Ectodermal cell (in vitro differentiated cells): Measurements from ENCODE around the gene LRIT2.

ENCODE experiments used
- H3K27ac ChIP-seq: 2 replicates; pipeline ENCODE4 v1.7.0; 2013; ENCODE audit warnings: mild to moderate bottlenecking, low read depth, low read length; ENCODE audit not compliant: insufficient read depth, poor library complexity, severe bottlenecking
- H3K27me3 ChIP-seq: 2 replicates; pipeline ENCODE4 v1.7.0; 2013; ENCODE audit warnings: mild to moderate bottlenecking, low read length; ENCODE audit not compliant: insufficient read depth, control insufficient read depth, poor library complexity, severe bottlenecking
- H3K36me3 ChIP-seq: one replicate; pipeline ENCODE4 v1.7.0; 2013; ENCODE audit warnings: low read length; ENCODE audit not compliant: control insufficient read depth, insufficient read depth
- H3K4me1 ChIP-seq: one replicate; pipeline ENCODE4 v1.7.0; 2013; ENCODE audit warnings: low read length; ENCODE audit not compliant: control insufficient read depth, insufficient read depth
- H3K4me3 ChIP-seq: 2 replicates; pipeline ENCODE4 v1.7.0; 2013; ENCODE audit warnings: low read depth, low read length, control low read depth; ENCODE audit not compliant: insufficient read depth
- H3K9me3 ChIP-seq: 2 replicates; pipeline ENCODE4 v1.7.0; 2013; ENCODE audit warnings: mild to moderate bottlenecking, low read length, moderate library complexity; ENCODE audit not compliant: control insufficient read depth
- WGBS, 2 experiments: methylation state at CpG; one replicate each; pipeline ENCODE4 v1.1.7; 2013; ENCODE audit warnings: missing lambda C conversion rate in 2 of 2; 5-methylcytosine and 5-hydroxymethylcytosine counted together

Gene LRIT2

DNA sequence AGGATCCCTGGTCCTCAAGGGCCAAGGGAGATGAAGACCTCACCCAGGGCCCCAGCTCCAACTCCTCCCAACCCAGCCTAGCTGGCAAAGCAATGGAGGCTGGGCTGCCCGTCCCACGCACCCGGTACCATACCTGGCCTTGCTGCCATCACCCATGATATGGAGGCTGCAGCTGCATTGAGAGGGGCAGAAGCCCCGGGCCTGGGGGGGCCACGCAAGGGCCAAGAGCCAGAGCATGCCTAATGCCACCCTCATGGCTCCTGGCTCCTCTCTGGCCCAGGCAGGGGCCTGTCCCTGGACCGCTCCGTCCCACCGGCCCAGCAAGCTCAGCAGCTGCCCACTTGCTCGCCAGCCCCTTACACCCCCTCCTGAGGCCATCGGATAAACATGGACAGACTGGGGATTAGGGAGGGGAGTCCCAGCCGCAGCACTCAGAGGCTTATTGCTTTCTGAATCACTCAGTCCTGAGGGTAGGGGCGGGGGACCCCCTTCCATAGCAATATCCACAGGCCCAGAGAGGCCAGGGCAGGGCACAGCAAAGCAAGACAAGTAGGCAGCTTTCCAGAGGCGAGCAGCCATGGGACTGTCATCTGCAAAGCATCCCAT, 15.9 kb upstream of the LRIT2 start, which contains the start of gene LRIT1:
Gene LRIT1, minus strand, starts transcription at position 362 of the 606 bp plus-strand sequence. Its CDS starts 107 bp downstream, at position 255.
- Histone ChIP-seq H3K4me1 (peaks cover 15% of the 10 kb centered on the region), H3K27ac (no peak within 1 kb of the TSS), H3K9me3 (no peaks in the 10 kb centered on the region), H3K4me3 (no peak within 1 kb of the TSS), H3K27me3 (no peaks in the 10 kb centered on the region), H3K36me3 (no peaks in the 10 kb centered on the region)
- 90 to 92% methylated on average over 13 of the region's 13 CpGs for WGBS, 2 experiments

DNA sequence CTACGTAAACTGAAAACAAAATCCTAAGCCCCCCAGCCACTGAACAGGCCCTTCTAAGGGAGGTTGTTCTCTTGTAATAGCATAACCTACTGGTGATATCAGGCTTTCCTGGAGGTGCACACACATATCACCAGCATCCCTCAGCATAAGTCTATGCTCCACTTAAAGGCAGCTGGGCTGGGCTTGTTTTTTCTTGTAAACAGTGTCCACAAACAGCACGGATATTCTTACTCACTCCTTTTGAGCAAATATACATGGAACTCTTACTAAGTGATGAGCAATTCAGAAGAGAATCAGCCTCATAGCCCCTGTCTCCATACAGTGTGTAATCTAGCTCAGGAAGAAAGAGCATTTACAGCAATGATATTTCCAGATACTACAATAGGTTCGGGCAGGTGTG, 13.6 kb upstream of the LRIT2 start:
- 92 to 98% methylated on average over 2 to 3 of the region's 3 CpGs for WGBS, 2 experiments
- H3K27ac ChIP-seq, result no peak overlapping the region

DNA sequence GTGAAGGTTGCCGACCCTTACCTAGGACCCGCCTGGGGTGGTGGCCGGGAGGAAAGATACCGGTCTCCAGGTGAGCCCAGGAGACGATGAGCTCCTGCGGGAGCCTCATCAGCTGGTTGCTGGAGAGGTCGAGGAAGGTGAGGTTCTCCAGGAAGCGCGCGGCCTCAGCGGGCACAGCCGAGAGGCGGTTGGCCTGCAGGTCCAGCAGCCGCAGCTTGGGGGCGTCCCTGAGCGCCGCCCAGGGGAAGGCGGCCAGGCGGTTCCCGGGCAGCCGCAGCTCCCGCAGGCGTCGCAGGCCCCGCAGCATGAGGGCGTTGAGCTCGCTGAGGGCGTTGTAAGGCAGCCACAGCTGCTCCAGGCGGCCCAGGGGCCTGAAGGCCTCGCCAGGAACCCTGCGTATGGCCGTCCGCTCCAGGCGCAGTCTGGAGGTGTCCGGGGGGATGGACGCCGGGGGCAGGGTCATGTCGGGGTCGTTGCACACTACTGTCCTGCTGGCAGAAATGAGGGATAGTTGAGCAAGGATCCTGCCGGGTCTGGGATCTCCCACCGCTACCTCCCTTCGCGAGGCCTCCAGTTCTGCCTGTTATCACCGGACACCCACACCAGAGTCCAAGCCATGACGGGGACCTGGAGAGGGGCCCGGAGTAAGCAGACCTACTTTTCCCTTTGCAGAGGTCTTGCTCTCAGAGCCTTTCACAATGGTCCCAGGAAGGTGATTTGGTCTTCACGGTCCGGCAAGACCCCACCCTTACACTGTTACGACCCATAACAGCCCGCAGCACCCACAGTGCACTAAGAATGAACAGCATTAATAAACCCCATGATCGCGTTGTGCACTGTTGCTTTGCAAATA, 12.1 kb upstream of the LRIT2 start:
- no peaks in the 10 kb centered on the region for H3K4me1 ChIP-seq
- no peaks in the 10 kb centered on the region for H3K9me3 ChIP-seq
- no peak overlapping the region for H3K27ac ChIP-seq
- no peak overlapping the region for H3K4me3 ChIP-seq
- no peaks in the 10 kb centered on the region for H3K27me3 ChIP-seq
- H3K36me3 ChIP-seq, result no peaks in the 10 kb centered on the region
- WGBS, 2 experiments, result 67 to 71% methylated on average over 52 of the region's 52 CpGs

More for the DNA sequence above, 13.6 kb upstream of the LRIT2 start:
- no peaks in the 10 kb centered on the region for H3K36me3 ChIP-seq
- no peaks in the 10 kb centered on the region for H3K27me3 ChIP-seq
- H3K4me3 ChIP-seq, result no peak overlapping the region
- no peaks in the 10 kb centered on the region for H3K4me1 ChIP-seq
- no peaks in the 10 kb centered on the region for H3K9me3 ChIP-seq

DNA sequence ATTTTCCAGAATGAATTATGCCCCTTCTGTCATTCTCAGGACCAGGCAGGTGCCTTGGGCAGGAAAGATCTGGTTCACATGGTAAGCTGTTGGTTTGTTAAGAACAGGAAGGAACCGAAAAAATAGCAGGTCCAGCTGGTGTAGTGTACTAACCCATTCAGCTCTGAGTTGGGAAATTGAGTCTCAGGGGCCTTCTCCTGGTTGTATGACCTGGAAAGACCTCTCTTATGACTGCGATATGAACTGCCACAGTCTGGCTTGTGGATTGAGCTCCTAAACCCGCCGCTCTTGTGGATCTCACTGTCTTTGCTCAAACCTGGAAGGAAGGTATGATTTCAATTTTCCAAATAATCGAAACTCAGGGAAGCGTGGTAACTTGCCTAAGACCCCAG, 11.5 kb upstream of the LRIT2 start:
- no peaks in the 10 kb centered on the region for H3K36me3 ChIP-seq
- no peaks in the 10 kb centered on the region for H3K27me3 ChIP-seq
- no peak overlapping the region for H3K27ac ChIP-seq
- no peaks in the 10 kb centered on the region for H3K9me3 ChIP-seq
- WGBS, 2 experiments, result 95% methylated on average over 6 of the region's 6 CpGs
- H3K4me1 ChIP-seq, result no peaks in the 10 kb centered on the region
- H3K4me3 ChIP-seq, result no peak overlapping the region

DNA sequence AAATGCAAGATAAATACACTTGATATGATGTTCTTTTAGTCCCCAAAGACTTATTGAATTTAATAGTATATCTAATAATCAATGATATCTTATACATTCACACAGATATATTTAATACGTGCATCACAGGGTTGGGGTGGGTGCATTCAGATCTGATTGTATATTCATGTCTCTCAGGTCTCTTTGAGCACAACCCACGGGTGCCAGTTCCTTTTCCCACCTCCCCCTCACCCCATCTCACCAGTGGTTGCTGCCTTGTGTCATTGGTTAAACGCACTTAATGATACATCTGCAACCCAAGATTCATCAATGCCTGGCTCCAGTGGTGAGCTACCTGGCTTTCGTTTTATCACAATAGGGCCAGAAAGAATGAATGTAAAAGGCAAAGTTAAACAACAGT, 9.8 kb upstream of the LRIT2 start:
- WGBS, 2 experiments, result 87 to 90% methylated on average over 4 of the region's 4 CpGs
- no peaks in the 10 kb centered on the region for H3K4me1 ChIP-seq
- H3K4me3 ChIP-seq, result no peak overlapping the region
- H3K27ac ChIP-seq, result no peak overlapping the region
- no peaks in the 10 kb centered on the region for H3K27me3 ChIP-seq
- H3K36me3 ChIP-seq, result no peaks in the 10 kb centered on the region
- H3K9me3 ChIP-seq, result no peaks in the 10 kb centered on the region

DNA sequence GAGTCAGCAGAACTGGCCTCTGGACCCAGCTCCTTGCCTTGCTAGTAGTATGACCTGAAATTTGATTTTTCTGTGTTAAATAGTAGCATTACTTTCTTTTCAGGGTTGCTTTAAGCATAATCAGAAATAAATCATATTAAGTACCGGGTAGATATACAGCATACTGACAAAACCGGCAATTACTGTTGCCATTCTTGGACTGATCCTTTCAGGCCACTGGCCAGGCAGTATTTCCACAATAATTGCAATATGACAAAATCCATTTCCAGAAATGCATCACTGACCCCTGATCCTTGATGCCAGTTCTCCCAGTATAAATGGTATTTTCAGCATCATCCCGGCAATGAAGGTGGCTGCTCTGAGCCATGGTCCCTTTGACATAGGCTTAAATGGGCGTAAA, 9.1 kb upstream of the LRIT2 start:
- no peak overlapping the region for H3K27ac ChIP-seq
- H3K4me3 ChIP-seq, result no peak overlapping the region
- no peaks in the 10 kb centered on the region for H3K27me3 ChIP-seq
- H3K4me1 ChIP-seq, result no peaks in the 10 kb centered on the region
- 93 to 94% methylated on average over 4 of the region's 4 CpGs for WGBS, 2 experiments
- no peaks in the 10 kb centered on the region for H3K36me3 ChIP-seq
- H3K9me3 ChIP-seq, result no peaks in the 10 kb centered on the region

DNA sequence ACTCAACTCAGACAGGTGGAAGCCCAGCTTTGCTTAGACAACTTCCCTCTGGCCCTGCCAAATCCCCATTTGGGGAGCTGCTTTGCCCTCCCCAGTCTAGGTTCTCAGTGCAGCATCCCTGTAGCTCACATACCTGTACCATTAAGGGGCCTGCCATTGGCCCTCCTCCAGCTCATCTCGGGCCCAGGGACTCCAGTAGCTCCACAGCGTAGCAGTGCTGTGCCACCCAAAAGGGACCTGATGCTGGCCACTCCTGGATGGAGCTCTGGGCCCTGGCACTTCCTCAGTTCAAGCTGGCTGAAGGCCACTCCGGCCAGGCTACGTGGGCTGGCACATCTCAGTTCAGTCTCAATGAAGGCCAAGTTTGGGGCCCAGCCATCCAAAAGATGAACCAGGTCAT, 8.6 kb upstream of the LRIT2 start:
- Histone ChIP-seq H3K27me3 (no peaks in the 10 kb centered on the region), H3K36me3 (no peaks in the 10 kb centered on the region), H3K27ac (no peak overlapping the region), H3K9me3 (no peaks in the 10 kb centered on the region), H3K4me3 (no peak overlapping the region), H3K4me1 (no peaks in the 10 kb centered on the region)
- 92 to 96% methylated on average over 4 of the region's 4 CpGs for WGBS, 2 experiments

DNA sequence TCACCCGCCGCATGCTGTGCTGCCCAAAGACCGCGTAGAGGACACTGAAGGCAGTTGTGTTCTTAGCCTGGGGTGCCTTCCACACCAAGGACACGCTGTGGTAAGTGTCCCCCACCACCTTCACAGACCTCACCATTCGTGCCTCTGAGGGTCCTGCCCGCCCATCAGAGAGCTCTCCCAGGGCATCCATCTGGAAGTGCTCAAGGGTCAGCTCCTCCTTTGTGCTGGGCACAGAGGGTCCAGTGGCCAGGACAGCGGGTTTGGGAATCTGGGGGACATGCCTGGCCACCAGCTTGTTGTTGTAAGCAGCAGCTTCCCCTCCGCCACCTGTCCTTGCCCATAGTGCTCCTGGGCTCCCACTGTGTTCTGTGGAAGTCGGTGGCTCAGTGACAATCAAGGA, 7.0 kb upstream of the LRIT2 start:
- Histone ChIP-seq H3K9me3 (no peaks in the 10 kb centered on the region), H3K4me3 (no peak overlapping the region), H3K27ac (no peak overlapping the region), H3K27me3 (no peaks in the 10 kb centered on the region), H3K36me3 (no peaks in the 10 kb centered on the region), H3K4me1 (no peaks in the 10 kb centered on the region)
- 91 to 93% methylated on average over 10 of the region's 10 CpGs for WGBS, 2 experiments

DNA sequence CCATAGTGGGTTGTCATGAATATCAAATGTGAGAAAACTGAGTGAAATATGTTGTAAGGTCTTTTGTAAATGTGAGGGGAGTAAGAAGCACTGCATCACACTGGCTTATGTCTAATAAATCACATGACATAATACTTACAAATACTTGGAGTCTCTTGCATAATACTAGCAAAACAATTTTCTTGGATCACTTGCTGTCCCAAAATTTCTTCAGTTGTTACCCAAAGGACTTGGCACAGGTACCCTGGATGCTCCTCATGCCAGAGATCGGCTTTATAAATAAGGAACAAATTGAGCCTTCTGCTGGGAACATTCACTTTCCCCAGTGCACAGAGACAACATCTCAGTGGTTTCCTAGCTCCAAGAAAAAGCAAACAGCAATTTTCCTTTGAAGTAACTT, 5.0 kb upstream of the LRIT2 start:
- no peaks in the 10 kb centered on the region for H3K9me3 ChIP-seq
- no peaks in the 10 kb centered on the region for H3K4me1 ChIP-seq
- H3K36me3 ChIP-seq, result no peaks in the 10 kb centered on the region
- H3K27ac ChIP-seq, result no peak overlapping the region
- 87 to 93% methylated on average over 1 of the region's 1 CpG for WGBS, 2 experiments
- H3K4me3 ChIP-seq, result no peak overlapping the region
- no peaks in the 10 kb centered on the region for H3K27me3 ChIP-seq

DNA sequence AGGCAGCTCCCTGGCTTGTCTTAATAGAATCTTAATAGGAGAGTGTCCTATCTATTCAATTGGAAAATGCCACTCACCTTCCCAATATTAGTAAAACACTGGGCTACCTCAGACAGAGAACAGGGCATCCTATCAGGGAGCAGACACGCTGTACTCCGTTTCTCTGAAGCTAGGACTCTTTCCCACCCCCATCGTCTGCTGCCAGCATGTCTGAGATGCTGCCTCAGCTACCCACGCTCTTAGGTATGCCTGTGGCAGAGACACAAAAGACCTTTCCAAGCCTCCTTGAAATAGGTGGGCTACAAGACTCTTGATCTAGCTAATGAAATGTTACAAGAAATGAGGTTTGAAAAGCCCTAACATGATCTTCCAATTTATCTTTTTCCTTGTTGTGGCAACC, 2.5 kb upstream of the LRIT2 start:
- Histone ChIP-seq H3K9me3 (no peaks in the 10 kb centered on the region), H3K27ac (no peak overlapping the region), H3K4me1 (no peaks in the 10 kb centered on the region), H3K36me3 (no peaks in the 10 kb centered on the region), H3K27me3 (no peaks in the 10 kb centered on the region), H3K4me3 (no peak overlapping the region)
- 73 to 79% methylated on average over 4 of the region's 4 CpGs for WGBS, 2 experiments
